Activated T-cell treated with anti-CD3 and anti-CD28 coated beads for 48 hours (primary cell): Measurements from ENCODE around the gene MTRFR.

Experiments used
- DNase-seq: peaks from one replicate; pipeline ENCODE4 v3.0.0-alpha.2; 2020; ENCODE audit warnings: low read depth

The MTRFR gene

DNA sequence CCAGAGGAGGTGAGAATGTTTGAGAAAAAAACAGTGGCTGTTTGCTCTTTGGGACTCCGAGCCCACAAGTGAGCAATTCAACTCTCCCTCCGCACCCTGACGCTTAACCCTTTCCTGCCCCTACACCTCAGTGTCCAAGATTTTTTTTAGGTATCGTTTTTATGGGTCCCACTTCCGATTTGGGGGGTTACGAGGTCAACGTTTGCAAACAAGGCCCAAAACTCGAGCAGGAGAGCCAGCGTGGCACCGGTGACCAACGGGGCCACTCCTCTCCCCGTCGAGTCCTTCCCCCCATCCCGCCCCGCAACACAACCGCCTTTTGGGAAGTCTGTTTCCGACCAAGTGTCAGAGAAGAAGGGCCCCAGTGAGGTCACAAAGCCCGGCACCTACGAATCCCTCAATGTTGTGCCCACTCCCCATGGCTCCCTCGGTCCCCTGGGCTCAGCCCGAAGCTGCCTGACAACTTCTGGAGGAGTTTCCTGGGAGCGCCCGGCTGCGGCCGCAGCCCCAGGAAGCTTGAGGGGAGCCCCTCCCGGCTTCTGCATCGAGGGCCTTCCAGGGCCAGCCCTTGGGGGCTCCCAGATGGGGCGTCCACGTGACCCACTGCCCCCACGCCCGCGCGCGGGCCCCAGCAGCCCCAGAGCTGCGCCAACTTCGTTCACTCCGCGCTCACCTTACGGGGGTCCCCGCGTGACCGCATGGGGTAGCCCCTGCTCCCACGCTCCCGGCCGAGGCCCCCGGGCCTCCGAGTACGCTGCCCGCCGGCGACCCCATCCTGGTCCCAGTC is 37.2 kb downstream of the MTRFR start:
- DNase-seq = no peak

DNA sequence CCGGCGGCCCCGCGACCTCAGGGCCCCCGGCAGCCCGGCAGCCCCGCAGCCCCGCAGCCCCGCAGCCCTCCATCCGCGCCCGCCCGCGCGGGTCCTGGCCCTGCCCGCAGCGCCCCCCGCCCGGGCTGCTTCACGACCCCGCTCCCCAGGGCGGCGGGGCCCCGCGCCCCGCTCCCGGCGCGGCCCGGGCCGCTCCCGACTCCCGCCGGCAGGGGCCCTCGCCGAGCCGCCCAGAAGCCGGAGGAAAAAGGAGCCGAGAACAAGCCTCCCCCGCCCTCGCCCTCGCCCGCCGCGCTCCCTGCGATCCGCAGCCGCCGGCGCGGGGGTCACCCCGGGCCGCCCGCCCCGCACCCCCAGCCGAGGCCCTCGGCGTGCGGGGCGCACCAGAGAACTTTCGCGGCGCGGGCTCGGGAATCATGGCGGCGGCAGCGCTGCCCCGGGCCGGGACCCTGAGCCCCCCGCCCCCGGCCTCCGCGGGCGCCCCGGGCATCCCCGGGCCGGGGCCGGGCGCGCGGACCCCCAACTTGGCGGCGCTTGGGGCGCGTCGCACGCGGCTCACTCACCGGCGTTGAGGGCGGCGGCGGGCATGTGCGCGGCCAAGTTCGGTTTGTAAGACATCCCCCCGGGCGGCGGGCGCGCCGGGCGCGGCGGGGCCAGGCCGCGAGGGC is 37.9 kb downstream of the MTRFR start:
- DNase-seq = peak; percentile 76

DNA sequence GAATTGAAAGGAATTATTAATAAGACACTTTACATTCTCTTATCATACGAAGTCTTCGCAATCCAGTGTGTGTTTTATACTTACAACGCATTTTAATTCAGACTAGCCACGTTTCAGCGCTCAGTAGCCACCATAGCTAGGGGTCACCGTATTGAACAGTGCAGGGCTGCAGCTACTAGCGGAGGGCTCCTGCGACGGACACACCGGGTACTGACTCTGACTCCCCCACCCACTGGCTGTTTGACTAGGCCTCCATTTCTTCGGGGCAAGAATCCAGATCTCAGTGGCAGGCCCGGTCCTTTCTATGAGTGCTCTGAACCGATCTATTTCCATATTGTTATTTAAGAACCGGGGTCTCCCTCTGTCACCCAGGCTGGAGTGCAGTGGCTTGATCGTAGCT is 39.9 kb downstream of the MTRFR start:
- no peak for DNase-seq

DNA sequence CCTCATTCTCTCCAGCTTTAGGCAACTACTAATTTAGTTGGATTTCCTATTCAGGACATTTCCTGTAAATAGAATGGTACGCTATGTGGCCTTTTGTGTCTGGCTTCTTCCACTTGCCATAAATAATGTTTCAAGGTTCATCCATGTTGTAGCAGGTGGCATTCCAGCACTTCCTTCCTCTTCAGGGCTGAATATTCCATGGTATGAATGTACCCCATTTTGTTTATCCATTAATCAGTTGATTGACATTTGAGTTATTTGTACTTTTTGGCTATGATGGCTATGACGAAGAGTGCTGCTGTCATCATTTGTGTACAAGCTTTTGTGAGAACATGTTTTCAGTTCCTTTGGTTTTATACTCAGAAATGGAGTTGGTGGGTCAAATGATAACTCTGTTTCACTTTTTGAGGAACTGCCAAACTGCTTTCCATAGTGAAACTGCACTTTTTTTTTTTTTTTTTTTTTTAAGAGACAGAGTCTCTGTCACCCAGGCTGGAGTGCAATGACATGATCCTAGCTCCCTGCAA is 44.9 kb downstream of the MTRFR start:
- no peak for DNase-seq

DNA sequence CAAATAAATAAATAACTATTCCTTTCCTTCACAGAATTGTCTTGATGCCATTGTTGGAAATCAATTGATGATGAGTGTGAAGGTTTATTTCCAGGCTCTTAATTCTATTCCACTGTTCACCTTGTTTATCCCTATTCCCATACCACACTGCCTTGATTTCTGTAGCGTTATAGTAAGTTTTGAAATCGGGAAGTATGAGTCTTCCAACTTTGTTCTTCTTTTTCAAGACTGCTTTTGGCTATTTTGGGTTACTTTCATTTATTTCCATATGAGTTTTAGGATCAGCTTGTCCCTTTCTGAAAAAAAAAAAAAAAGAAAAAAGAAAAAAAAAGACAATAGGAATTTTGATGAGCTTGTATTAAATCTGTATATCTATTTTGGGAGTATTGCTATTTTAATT is 47.7 kb downstream of the MTRFR start:
- DNase-seq = no peak

DNA sequence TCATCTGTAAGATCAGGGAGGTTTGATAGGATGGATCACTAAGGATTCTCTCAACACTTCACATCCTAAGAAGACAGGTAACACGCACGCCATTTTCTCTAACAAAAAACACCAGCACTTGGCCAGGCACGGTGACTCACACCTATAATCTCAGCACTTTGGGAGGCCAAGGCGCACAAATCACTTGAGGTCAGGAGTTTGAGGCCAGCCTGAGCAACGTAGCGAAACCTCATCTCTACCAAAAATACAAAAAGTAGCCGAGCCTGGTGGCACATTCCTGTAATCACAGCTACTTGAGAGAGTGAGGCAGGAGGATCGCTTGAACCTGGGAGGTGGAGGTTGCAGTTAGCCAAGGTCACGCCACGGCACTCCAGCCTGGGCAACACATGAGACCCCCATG is 48.9 kb downstream of the MTRFR start:
- DNase-seq = no peak

DNA sequence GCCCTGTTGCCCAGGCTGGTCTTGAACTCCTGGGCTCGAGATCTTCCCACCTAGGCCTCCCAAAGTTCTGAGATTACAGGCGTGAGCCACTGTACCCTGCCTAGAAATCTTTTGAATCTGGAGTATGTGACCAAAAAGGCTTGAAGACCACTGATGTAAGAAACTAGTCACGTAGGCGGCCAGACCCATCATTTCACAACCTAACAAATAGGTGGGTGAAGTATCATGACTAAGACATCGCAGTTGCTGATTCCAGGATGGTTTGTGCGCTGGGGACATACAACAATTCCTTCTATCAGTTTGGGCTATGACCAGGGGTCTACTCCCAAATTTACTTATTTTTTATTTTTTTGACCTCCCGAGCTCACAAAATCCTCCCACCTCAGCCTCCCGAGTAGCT is 50.2 kb downstream of the MTRFR start:
- DNase-seq = no peak

DNA sequence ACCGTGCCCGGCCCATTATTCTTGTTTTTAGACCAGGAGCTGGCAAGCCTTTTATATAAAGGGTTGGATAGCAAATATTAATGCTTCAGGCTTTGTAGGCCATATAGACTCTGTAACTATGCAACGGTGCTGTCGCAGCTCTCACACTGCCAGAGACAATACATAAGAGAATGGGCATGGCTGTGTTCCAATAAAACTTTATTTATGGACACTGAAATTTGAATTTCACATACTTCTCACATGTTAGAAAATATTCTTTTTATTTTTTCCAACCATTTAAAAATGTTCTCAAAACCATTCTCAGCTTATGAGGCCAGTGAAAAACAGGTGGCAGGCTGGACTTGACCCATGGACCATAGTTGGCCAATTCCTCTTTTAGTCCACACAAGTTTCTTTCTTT is 51.4 kb downstream of the MTRFR start:
- no peak for DNase-seq

DNA sequence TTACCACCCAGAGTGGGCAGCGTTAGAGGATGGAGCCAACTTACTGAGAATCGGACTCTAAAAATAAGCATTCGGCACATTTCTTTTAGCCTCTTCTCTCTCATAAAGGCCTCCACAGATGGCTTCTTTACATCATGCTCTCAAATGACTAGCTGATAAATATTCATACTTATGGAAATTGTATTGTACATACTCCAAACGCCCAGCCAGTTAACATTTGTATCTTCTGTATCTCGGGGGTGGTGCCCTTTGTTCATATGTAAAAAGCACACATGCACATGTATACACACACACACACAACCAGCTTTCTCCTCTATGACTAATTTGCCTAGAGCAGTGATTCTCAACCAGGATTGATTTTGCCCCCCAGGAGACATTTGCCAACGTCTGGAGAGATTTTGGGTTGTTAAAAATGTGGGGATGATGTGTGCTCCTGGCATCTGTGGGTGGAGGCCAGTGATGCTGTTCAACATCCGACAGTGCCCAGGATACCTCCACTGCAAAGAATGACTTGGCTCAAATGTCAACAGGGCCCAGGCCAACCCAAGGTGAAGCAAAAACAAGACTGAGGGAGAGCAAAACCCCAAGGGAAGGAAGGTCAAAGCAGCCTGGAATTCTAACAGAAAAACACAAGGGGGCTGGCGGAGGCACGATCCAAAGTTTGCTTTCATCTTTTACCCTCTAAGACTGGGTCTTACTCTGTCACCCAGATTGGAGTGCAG is 53.6 kb downstream of the MTRFR start:
- DNase-seq = no peak

DNA sequence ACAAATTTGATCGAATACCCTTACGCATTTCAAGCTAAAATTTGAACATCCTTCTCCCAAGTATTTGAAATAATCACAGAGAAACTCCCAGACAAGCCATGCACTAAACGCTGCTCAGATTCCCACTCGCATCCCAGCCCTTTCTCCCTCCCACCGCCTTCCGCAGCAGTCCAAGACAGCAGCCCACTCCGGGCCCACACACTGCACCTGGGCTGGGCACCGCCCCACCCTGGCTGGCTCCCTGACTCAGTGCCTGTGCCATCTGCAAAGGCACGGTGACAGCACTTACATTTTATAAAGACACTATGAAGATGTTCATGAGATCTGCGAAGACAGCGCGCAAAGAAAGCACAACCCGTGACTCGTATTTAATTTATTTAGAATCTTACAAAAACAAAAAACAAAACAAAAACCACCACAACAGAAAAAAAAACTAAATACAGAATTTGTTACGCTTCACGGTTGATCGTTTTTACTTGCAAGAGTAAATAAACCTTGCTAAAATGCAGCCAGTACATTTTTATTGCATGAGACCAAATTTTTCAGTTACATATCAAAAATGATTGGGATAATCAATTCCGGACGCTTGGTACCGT is 55.6 kb downstream of the MTRFR start:
- no peak for DNase-seq

DNA sequence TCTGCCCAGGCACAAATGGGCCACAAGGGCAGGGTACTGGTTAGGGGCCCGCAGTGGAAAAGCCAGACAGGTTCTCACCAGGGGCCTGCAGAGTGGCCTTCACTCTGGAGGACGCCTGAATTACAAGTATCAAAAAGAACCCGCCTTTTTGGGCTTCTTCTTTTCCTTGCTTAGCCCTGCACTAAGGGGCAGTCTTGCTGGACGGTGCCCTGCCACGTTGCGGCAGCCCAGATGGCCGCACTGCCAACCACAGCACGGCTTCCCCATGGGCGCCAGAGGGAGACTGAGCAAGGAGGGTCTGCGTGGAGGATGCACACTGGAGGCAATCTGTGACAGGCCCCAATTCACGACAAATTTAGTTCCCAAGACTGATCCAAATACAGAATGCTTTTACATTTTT is 56.7 kb downstream of the MTRFR start:
- no peak for DNase-seq

DNA sequence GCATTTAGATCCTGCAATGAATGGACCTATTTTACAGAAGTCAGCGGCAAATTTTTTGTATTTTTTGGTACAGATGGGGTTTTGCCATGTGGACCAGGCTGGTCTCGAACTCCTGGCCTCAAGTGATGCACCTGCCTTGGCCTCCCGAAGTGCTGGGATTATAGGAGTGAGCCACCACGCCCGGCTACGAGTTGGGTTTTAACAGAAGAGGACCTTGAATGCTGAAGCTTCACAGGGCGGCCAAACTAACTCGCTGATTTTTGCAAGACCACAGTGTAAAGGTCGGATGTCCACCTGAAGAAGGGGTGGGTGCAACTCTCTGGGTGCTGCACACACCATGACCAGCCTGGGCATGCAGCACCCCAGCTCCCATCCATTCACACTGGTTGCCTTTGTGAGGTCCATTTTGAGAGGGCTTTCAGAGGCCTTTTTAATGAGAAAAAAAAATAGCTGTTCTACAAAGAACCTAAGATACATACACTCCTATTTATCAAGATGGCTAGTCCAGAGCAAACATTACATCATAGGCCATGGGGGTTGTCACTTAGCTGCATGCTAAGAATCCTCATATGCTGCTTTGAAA is 60.0 kb downstream of the MTRFR start:
- DNase-seq = no peak

DNA sequence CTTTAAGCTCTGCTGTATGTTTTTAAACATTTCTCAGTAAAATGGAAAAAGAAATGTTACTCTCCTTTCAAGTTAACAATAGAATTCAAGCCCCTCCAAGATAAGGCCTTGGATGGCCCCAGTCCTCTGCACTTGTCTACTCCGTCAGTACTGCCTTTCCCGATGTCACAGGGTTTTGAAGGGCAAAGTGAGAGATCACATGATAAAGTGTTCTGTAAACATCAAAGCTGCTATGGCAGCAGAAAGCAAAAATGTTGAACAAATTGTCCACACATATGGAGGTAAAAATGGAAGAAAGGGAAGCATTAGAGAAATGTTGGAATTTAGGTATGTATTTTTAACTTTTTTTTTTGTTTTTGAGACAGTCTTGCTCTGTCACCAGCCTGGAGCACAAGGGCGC is 71.9 kb downstream of the MTRFR start:
- DNase-seq = no peak

DNA sequence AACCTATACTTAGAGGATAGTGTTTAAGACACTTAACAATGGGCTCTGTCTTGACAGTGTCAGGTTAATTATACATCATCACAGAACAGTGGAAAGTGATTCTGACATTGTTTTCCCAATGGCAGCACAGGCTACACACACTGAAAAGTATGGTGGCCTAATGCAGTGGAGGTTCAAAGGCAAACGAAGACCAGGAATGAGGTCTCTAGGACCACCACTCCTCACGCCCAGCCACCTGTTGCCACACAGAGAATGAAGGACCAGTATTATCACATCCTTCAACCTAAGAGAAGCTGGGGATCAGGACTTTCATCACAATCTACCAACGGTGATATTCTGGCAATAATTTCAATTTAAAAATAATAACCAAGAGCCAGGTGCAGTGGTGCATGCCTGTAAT is 73.0 kb downstream of the MTRFR start:
- DNase-seq = no peak
